SK-N-SH (cell line): ENCODE results near the gene PIMREG.

Source experiments
- CTCF ChIP-seq: fragments of 200-600 bp; sonication (generic); IDR thresholded peaks from 2 replicates; pipeline ENCODE4 v1.6.1; 2017; ENCODE audit warnings: antibody characterized with exemption, mild to moderate bottlenecking, moderate library complexity
- ELF1 ChIP-seq: IDR thresholded peaks from 2 replicates; pipeline ENCODE4 v1.4.0; 2012
- MAX ChIP-seq: IDR thresholded peaks from 2 replicates; pipeline ENCODE4 v1.4.0; 2012; ENCODE audit warnings: low read depth
- YY1 ChIP-seq: IDR thresholded peaks from 2 replicates; pipeline ENCODE4 v1.4.0; 2012; ENCODE audit warnings: low read depth, mild to moderate bottlenecking

- no peak for TF ChIP-seq MAX
- no peak for TF ChIP-seq ELF1
- no peak for TF ChIP-seq YY1
- TF ChIP-seq CTCF = no peak
Observed at GRCh38 chr17:6475411-6475810, 31.2 kb downstream of the PIMREG start.
